ENCODE measurements around the gene DHCR7. TPM values are rescaled to one million over a fixed set of nuclear protein-coding genes. Genes with fewer than 3 reads are reported as not detected.

Gene DHCR7

GRCh38 chr11:71385091-71385490 is 63.1 kb downstream of the DHCR7 start:
- Histone ChIP-seq H3K27me3 (ENCODE audit: insufficient read depth, poor library complexity, severe bottlenecking) (no peaks in the 10 kb centered on the region), H3K27ac (replicated peaks) (no peak overlapping the region), H3K4me3 (replicated peaks; ENCODE audit: insufficient read depth, low read length) (no peak overlapping the region)
- no peak for DNase-seq (ENCODE audit: low read depth in 1 of 2, low spot score in 1 of 2)
- TF ChIP-seq GABPA (IDR thresholded peaks at IDR 0.05; ENCODE audit: low read depth) (no peak), CTCF (IDR thresholded peaks at IDR 0.05; ENCODE audit: insufficient read depth, low read length) (no peak), REST (IDR thresholded peaks at IDR 0.05; ENCODE audit: insufficient replicate concordance, low read depth) (no peak)

GRCh38 chr11:71384561-71384960 is 63.6 kb downstream of the DHCR7 start:
- H3K4me3 ChIP-seq (replicated peaks; ENCODE audit: insufficient read depth, low read length): no peak overlapping the region
- no peak overlapping the region for H3K27ac ChIP-seq (replicated peaks)
- no peaks in the 10 kb centered on the region for H3K27me3 ChIP-seq (ENCODE audit: insufficient read depth, poor library complexity, severe bottlenecking)
- TF ChIP-seq SPI1 (IDR thresholded peaks at IDR 0.05; ENCODE audit: borderline replicate concordance, low read depth): no peak
- DNase-seq (ENCODE audit: low read depth in 1 of 2, low spot score in 1 of 2): no peak

Small RNAs within 50 kb of the gene (microRNA-seq; reads per million reads assigned to microRNA genes)
- gene MIR6754: not detected
